Left kidney (tissue), 2 donors: Measurements from ENCODE around the gene PEX11B. TPM values are rescaled to one million over a fixed set of nuclear protein-coding genes. Genes with fewer than 3 reads are reported as not detected.

Source experiments
- DNase-seq: peaks from one replicate; pipeline ENCODE4 v3.0.0-alpha.2; 2013
- polyA plus RNA-seq: library from polyadenylated mRNA; unstranded; fragments of 120-200 nt; gene quantifications from one replicate; pipeline ENCODE4 v1.2.1, GENCODE V29; 2013; ENCODE audit not compliant: insufficient read length

Gene PEX11B
- polyA plus RNA-seq, 1 donor, result 60.7 TPM

DNA sequence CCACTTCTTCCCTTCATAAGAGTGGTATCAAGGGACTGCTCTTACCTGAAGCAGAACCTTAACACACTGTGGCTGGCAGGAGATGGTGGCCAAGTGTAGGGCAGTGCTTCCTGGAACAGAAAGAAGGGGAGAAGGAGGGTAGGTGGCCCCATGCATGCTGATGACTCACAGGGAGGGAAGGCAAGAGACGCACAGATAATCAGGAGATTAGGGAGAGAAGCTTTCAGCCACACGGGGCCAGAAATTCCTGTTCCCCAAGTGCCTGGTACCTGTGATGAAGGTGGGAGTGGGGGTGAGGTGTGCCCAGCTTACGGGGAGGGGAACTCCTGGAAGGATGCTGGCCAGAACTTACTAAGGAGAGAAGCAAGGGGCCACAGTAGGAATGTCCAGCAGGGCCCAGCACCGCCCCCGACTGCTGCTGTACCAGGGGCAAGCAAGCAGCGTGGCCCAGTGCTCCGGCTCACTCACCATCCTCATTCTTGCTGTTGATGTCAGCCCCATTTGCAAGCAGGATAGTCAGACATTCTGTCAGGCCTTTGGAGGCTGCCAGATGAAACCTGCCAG, 40.5 kb downstream of the PEX11B start:
- DNase-seq, result no peak

GRCh38 chr1:145874646-145875045, 43.9 kb downstream of the PEX11B start:
- DNase-seq, result no peak

DNA sequence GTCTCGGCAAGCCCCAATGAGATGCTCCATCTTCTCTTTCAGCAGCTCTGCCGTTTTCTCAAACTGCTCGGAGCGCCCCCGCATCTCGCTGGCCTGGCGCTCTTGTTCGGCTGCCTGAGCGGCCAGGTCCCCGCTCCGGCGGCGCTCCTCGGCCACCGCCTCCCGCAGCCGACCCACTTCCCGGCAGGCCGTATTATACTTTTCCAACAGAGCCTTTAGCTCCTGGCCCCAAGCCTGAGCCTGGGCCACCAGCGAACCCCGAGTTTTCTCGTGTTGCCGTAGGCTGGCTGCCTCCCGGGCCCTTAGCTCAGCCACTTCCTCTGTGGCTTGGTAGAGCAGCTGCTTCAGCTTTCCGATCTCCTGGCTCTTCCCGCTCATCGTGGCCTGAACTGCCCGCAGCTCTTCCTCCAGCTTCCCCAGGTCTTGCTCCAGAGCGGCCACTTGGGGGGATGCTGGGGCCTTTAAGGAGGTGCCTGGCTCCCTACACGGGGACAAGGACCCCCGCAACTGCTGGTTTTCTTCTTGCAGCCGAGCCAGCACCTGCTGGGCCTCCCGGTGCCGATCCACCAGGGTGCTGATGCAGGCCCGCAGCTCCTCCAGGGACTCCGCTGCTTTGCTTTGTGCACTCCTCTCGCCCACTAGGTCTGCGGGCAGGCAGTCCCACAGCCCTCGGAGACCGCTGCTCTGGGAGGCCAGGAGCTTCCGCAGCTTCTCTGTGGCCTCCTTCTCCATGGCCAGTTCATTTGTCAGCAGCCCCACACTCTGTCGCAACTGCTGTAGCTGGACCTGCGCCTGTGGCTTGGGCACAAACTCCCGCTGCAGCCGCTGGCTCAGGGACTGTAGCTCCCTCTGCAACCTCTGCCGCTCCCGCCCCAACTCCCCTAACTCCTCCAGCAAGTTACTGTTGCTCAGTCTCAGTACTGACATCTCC, 46.3 kb downstream of the PEX11B start:
- DNase-seq, result no peak

DNA sequence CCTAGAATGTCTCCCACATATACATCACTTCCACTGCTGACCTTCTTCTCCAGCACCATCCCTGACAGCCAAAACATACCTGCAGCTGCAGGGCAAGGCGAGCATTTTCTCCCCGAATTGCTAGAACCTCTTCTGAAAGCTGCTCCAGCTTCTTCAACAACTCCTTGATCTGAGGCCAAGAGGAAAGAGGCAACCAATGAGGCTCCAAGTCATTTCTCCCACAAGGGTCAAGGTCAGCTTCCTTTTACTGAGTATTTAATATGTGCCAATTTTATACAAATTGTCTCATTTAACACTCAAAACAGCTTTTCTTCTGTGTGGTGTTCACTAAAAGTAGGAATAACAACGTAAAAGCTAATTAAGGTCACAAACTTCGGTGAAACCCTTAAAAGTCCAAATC, 50.3 kb downstream of the PEX11B start:
- DNase-seq, result no peak

DNA sequence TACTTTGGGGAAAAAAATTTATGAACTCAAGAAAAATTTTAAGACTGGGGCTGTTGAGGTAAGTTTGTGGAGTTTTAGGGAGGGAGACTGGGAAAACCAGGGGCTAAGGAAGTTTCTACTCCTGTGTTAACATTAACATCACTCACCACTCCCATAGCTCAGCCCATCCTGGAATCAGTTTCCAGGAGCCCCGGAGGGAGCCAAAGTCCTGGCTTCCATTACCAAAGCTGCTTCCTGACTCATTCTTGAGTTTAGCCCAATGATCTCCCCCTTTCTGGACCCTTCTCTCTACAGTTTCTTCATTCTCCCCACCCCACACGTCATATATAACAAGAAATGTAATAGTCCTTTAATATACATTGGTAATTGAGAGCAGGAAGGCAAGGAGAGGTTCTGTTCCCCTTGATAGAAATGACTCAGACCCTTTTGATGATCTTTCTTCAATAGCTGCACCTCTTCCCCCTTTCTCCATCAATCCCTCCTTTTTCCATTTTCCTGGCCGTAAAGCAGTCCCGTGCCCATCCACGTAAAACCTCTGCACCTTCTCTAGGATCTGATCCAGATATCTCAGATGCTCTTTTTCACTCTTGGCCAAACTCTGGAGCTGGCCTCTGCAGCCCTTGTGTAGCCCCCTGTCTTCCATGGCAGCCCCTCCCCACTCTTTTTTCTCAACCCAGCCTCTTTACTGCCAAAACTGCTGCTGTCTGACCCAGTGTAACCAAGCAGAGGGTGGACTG, 55.1 kb downstream of the PEX11B start:
- DNase-seq, result no peak

Other genes starting within 250 kb of the PEX11B start
- gene PDZK1, start 211.3 kb downstream of the PEX11B start, polyA plus RNA-seq, result 192 TPM
- gene CD160, start 199.2 kb downstream of the PEX11B start, polyA plus RNA-seq, result 3.5 TPM
- gene RNF115, start 94.6 kb downstream of the PEX11B start, polyA plus RNA-seq, result 25.6 TPM
- gene POLR3C, start 94.5 kb downstream of the PEX11B start, polyA plus RNA-seq, result 39.4 TPM
- 7.0 TPM for gene NUDT17, start 73.1 kb downstream of the PEX11B start, polyA plus RNA-seq
- gene PIAS3, start 59.6 kb downstream of the PEX11B start, polyA plus RNA-seq, result 58.4 TPM
- 1.9 TPM for gene ANKRD35, start 32.9 kb downstream of the PEX11B start, polyA plus RNA-seq
- gene ITGA10, start 8.7 kb downstream of the PEX11B start, polyA plus RNA-seq, result 1.9 TPM
- 214 TPM for gene RBM8A, start 8.8 kb upstream of the PEX11B start, polyA plus RNA-seq
- 26.3 TPM for gene LIX1L, start 39.3 kb upstream of the PEX11B start, polyA plus RNA-seq
- gene ANKRD34A, start 45.9 kb upstream of the PEX11B start, polyA plus RNA-seq, result 0.57 TPM
- 33.4 TPM for gene POLR3GL, start 46.0 kb upstream of the PEX11B start, polyA plus RNA-seq
- 360 TPM for gene TXNIP, start 77.9 kb upstream of the PEX11B start, polyA plus RNA-seq
- gene HJV, start 103.0 kb upstream of the PEX11B start, polyA plus RNA-seq, result 0.13 TPM
- 4.3 TPM for gene NBPF10, start 226.1 kb upstream of the PEX11B start, polyA plus RNA-seq